Measurements from ENCODE around the gene HES2. TPM values are rescaled to one million over a fixed set of nuclear protein-coding genes. Genes with fewer than 3 reads are reported as not detected.

HES2 gene
- polyA plus RNA-seq, 1 donor from 2014 or later: not detected

DNA sequence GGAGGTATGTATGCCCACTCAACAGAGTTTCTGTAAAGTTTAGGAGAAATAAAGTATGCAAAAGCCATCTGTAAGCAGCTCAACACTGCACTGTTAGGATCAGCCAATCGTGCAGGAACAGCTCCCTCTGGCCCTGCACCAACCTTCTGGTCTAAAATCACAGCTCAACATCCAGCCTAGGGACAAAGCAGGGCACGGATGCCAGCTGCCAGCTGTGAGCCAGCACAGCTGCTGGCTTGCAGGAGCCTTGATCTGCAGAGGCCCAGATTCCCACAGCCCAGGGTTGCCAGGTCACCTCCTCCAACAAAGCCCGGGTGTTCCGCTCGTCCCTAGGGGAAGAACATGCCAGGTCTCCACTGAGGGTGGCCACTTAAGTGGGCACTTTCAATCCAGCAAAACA is 34.8 kb downstream of the HES2 start:
- no peak overlapping the region for H3K9ac ChIP-seq (ENCODE audit: low read length)
- no peak overlapping the region for H3K4me3 ChIP-seq (ENCODE audit: low read length)
- H3K36me3 ChIP-seq (ENCODE audit: insufficient read depth, low read length): no peaks in the 10 kb centered on the region
- peaks cover 35% of the 10 kb centered on the region for H3K79me2 ChIP-seq (replicated peaks; ENCODE audit: insufficient read depth, low read length)
- no peak overlapping the region for H3K4me2 ChIP-seq (ENCODE audit: low read length)
- H3F3A ChIP-seq (ENCODE audit: insufficient read depth, low read length, poor library complexity, severe bottlenecking): no peaks in the 10 kb centered on the region
- TF ChIP-seq, protein P1, sequence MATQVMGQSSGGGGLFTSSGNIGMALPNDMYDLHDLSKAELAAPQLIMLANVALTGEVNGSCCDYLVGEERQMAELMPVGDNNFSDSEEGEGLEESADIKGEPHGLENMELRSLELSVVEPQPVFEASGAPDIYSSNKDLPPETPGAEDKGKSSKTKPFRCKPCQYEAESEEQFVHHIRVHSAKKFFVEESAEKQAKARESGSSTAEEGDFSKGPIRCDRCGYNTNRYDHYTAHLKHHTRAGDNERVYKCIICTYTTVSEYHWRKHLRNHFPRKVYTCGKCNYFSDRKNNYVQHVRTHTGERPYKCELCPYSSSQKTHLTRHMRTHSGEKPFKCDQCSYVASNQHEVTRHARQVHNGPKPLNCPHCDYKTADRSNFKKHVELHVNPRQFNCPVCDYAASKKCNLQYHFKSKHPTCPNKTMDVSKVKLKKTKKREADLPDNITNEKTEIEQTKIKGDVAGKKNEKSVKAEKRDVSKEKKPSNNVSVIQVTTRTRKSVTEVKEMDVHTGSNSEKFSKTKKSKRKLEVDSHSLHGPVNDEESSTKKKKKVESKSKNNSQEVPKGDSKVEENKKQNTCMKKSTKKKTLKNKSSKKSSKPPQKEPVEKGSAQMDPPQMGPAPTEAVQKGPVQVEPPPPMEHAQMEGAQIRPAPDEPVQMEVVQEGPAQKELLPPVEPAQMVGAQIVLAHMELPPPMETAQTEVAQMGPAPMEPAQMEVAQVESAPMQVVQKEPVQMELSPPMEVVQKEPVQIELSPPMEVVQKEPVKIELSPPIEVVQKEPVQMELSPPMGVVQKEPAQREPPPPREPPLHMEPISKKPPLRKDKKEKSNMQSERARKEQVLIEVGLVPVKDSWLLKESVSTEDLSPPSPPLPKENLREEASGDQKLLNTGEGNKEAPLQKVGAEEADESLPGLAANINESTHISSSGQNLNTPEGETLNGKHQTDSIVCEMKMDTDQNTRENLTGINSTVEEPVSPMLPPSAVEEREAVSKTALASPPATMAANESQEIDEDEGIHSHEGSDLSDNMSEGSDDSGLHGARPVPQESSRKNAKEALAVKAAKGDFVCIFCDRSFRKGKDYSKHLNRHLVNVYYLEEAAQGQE (IDR thresholded peaks at IDR 0.05; ENCODE audit: borderline replicate concordance): no peak
- TF ChIP-seq MXI1 (conservative IDR thresholded peaks at IDR 0.05; ENCODE audit: poor library complexity, severe bottlenecking) (no peak), SMC3 (conservative IDR thresholded peaks at IDR 0.05; ENCODE audit: poor library complexity) (no peak), TAF1 (IDR thresholded peaks at IDR 0.05; ENCODE audit: low read depth) (no peak), RAD21 (conservative IDR thresholded peaks at IDR 0.05) (no peak), EZH2 (IDR thresholded peaks at IDR 0.05; ENCODE audit: borderline replicate concordance, insufficient read depth, low read length, poor library complexity, severe bottlenecking) (no peak), POLR2AphosphoS5 (IDR thresholded peaks at IDR 0.05) (no peak), EP300 (conservative IDR thresholded peaks at IDR 0.05; ENCODE audit: poor library complexity, severe bottlenecking) (no peak)
- TF ChIP-seq, protein P2, sequence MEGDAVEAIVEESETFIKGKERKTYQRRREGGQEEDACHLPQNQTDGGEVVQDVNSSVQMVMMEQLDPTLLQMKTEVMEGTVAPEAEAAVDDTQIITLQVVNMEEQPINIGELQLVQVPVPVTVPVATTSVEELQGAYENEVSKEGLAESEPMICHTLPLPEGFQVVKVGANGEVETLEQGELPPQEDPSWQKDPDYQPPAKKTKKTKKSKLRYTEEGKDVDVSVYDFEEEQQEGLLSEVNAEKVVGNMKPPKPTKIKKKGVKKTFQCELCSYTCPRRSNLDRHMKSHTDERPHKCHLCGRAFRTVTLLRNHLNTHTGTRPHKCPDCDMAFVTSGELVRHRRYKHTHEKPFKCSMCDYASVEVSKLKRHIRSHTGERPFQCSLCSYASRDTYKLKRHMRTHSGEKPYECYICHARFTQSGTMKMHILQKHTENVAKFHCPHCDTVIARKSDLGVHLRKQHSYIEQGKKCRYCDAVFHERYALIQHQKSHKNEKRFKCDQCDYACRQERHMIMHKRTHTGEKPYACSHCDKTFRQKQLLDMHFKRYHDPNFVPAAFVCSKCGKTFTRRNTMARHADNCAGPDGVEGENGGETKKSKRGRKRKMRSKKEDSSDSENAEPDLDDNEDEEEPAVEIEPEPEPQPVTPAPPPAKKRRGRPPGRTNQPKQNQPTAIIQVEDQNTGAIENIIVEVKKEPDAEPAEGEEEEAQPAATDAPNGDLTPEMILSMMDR (IDR thresholded peaks at IDR 0.05; ENCODE audit: poor library complexity, severe bottlenecking): no peak
- no peaks in the 10 kb centered on the region for H3K9me2 ChIP-seq (ENCODE audit: insufficient read depth, low read length)
- H3K27ac ChIP-seq (ENCODE audit: low read length): no peak overlapping the region
- no peaks in the 10 kb centered on the region for H3K27me3 ChIP-seq (ENCODE audit: insufficient read depth, low read depth, low read length)
- H2AFZ ChIP-seq (ENCODE audit: low read depth, low read length): no peak overlapping the region
- peaks cover 3% of the 10 kb centered on the region for H4K20me1 ChIP-seq (ENCODE audit: insufficient read depth)
- peaks cover 4% of the 10 kb centered on the region for H3K9me3 ChIP-seq (ENCODE audit: low read length)

DNA sequence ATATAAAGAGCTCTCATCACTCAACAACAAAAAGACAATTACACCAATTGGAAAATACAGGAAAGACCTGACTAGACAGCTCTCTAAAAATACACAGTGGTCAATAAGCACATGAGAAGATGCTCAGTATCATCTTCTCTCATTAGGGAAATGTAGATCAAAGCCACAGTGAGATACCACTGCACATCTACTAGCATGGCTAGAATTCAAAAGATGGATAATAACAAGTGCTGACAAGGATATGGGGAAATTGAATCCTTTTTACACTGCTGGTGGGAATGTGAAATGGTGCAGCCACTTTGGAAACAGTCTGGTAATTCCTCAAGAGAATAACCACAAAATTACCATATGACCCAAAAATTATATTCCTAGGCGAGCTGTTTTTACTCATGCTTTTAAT is 35.6 kb downstream of the HES2 start:
- Histone ChIP-seq H3K27ac (ENCODE audit: low read length) (no peak overlapping the region), H4K20me1 (ENCODE audit: insufficient read depth) (peaks cover 3% of the 10 kb centered on the region), H3K27me3 (ENCODE audit: insufficient read depth, low read depth, low read length) (no peaks in the 10 kb centered on the region), H3K9me3 (ENCODE audit: low read length) (peaks cover 4% of the 10 kb centered on the region), H3K9me2 (ENCODE audit: insufficient read depth, low read length) (no peaks in the 10 kb centered on the region), H3K79me2 (replicated peaks; ENCODE audit: insufficient read depth, low read length) (peaks cover 36% of the 10 kb centered on the region), H3K9ac (ENCODE audit: low read length) (no peak overlapping the region), H3K4me3 (ENCODE audit: low read length) (no peak overlapping the region), H3F3A (ENCODE audit: insufficient read depth, low read length, poor library complexity, severe bottlenecking) (no peaks in the 10 kb centered on the region), H2AFZ (ENCODE audit: low read depth, low read length) (no peak overlapping the region), H3K4me2 (ENCODE audit: low read length) (no peak overlapping the region), H3K36me3 (ENCODE audit: insufficient read depth, low read length) (no peaks in the 10 kb centered on the region)
- TF ChIP-seq RAD21 (conservative IDR thresholded peaks at IDR 0.05): no peak
- TF ChIP-seq SMC3 (conservative IDR thresholded peaks at IDR 0.05; ENCODE audit: poor library complexity): no peak
- no peak for TF ChIP-seq MXI1 (conservative IDR thresholded peaks at IDR 0.05; ENCODE audit: poor library complexity, severe bottlenecking)
- no peak for TF ChIP-seq EZH2 (IDR thresholded peaks at IDR 0.05; ENCODE audit: borderline replicate concordance, insufficient read depth, low read length, poor library complexity, severe bottlenecking)
- TF ChIP-seq EP300 (conservative IDR thresholded peaks at IDR 0.05; ENCODE audit: poor library complexity, severe bottlenecking): no peak
- TF ChIP-seq, protein P2 (IDR thresholded peaks at IDR 0.05; ENCODE audit: poor library complexity, severe bottlenecking): no peak
- no peak for TF ChIP-seq POLR2AphosphoS5 (IDR thresholded peaks at IDR 0.05)
- no peak for TF ChIP-seq TAF1 (IDR thresholded peaks at IDR 0.05; ENCODE audit: low read depth)
- TF ChIP-seq, protein P1 (IDR thresholded peaks at IDR 0.05; ENCODE audit: borderline replicate concordance): no peak
